SK-N-SH treated with all-trans-retinoic acid at 6 μM for 48 hours (cell line): ENCODE data around the gene CYP3A5.
"Not testable (repeated sequence)": the region's sequence is repeated elsewhere in the genome, so short reads cannot be mapped to it uniquely, and the experiment has no call there.

ENCODE experiments used
- ARNTL ChIP-seq: fragments of 450-650 bp; formaldehyde crosslinking; IDR thresholded peaks from 2 replicates; pipeline ENCODE4 v1.5.0; 2020; ENCODE audit warnings: low read depth, mild to moderate bottlenecking, moderate library complexity, borderline replicate concordance
- PPARA ChIP-seq: fragments of 250-450 bp; sonication (Bioruptor Pico); IDR thresholded peaks from 2 replicates; pipeline ENCODE4 v1.5.0; 2020; ENCODE audit warnings: mild to moderate bottlenecking, borderline replicate concordance
- RARB ChIP-seq: fragments of 250-450 bp; sonication (Bioruptor Pico); IDR thresholded peaks from 2 replicates; pipeline ENCODE4 v1.8.0; 2021; ENCODE audit warnings: mild to moderate bottlenecking, moderate library complexity
- ZC3H10 ChIP-seq: fragments of 250-450 bp; sonication (Bioruptor Pico); IDR thresholded peaks from 2 replicates; pipeline ENCODE4 v1.5.1; 2021; ENCODE audit warnings: mild to moderate bottlenecking, moderate library complexity
- ZFP30 ChIP-seq: fragments of 450-650 bp; formaldehyde crosslinking; IDR thresholded peaks from 2 replicates; pipeline ENCODE4 v1.5.0; 2022; ENCODE audit warnings: mild to moderate bottlenecking, moderate library complexity
- ZNF565 ChIP-seq: fragments of 450-650 bp; formaldehyde crosslinking; conservative IDR thresholded peaks from 2 replicates; pipeline ENCODE4 v1.5.0; 2020; ENCODE audit warnings: low read depth, mild to moderate bottlenecking, moderate library complexity
- ZNF70 ChIP-seq: fragments of 450-650 bp; formaldehyde crosslinking; IDR thresholded peaks from 2 replicates; pipeline ENCODE4 v1.5.0; 2020; ENCODE audit warnings: mild to moderate bottlenecking, moderate library complexity
- TF ChIP-seq, protein P1 (sequence below): fragments of 250-450 bp; sonication (Bioruptor Pico); IDR thresholded peaks from 2 replicates; pipeline ENCODE4 v1.5.1; 2020; ENCODE audit warnings: low read depth, mild to moderate bottlenecking, moderate library complexity
- TF ChIP-seq, protein P2 (sequence below): fragments of 250-450 bp; sonication (Bioruptor Pico); IDR thresholded peaks from 2 replicates; pipeline ENCODE4 v1.8.0; 2020; ENCODE audit warnings: mild to moderate bottlenecking, moderate library complexity, borderline replicate concordance
- TF ChIP-seq, protein P3 (sequence below): fragments of 250-450 bp; sonication (Bioruptor Pico); IDR thresholded peaks from 2 replicates; pipeline ENCODE4 v1.5.0; 2020; ENCODE audit warnings: mild to moderate bottlenecking, moderate library complexity

GRCh38 chr7:99690918-99691317 is 11.1 kb upstream of the CYP3A5 start:
- not testable (repeated sequence) for TF ChIP-seq ZNF565 (CRISPR knock-in tag); ZC3H10 (CRISPR knock-in tag); RARB (CRISPR knock-in tag); ARNTL (CRISPR knock-in tag); ZFP30 (CRISPR knock-in tag); ZNF70 (CRISPR knock-in tag); PPARA
- TF ChIP-seq, protein P1, sequence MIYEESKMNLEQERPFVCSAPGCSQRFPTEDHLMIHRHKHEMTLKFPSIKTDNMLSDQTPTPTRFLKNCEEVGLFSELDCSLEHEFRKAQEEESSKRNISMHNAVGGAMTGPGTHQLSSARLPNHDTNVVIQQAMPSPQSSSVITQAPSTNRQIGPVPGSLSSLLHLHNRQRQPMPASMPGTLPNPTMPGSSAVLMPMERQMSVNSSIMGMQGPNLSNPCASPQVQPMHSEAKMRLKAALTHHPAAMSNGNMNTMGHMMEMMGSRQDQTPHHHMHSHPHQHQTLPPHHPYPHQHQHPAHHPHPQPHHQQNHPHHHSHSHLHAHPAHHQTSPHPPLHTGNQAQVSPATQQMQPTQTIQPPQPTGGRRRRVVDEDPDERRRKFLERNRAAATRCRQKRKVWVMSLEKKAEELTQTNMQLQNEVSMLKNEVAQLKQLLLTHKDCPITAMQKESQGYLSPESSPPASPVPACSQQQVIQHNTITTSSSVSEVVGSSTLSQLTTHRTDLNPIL (CRISPR knock-in tag), result not testable (repeated sequence)
- TF ChIP-seq, protein P2, sequence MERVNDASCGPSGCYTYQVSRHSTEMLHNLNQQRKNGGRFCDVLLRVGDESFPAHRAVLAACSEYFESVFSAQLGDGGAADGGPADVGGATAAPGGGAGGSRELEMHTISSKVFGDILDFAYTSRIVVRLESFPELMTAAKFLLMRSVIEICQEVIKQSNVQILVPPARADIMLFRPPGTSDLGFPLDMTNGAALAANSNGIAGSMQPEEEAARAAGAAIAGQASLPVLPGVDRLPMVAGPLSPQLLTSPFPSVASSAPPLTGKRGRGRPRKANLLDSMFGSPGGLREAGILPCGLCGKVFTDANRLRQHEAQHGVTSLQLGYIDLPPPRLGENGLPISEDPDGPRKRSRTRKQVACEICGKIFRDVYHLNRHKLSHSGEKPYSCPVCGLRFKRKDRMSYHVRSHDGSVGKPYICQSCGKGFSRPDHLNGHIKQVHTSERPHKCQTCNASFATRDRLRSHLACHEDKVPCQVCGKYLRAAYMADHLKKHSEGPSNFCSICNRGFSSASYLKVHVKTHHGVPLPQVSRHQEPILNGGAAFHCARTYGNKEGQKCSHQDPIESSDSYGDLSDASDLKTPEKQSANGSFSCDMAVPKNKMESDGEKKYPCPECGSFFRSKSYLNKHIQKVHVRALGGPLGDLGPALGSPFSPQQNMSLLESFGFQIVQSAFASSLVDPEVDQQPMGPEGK (CRISPR knock-in tag), result not testable (repeated sequence)
- TF ChIP-seq, protein P3, sequence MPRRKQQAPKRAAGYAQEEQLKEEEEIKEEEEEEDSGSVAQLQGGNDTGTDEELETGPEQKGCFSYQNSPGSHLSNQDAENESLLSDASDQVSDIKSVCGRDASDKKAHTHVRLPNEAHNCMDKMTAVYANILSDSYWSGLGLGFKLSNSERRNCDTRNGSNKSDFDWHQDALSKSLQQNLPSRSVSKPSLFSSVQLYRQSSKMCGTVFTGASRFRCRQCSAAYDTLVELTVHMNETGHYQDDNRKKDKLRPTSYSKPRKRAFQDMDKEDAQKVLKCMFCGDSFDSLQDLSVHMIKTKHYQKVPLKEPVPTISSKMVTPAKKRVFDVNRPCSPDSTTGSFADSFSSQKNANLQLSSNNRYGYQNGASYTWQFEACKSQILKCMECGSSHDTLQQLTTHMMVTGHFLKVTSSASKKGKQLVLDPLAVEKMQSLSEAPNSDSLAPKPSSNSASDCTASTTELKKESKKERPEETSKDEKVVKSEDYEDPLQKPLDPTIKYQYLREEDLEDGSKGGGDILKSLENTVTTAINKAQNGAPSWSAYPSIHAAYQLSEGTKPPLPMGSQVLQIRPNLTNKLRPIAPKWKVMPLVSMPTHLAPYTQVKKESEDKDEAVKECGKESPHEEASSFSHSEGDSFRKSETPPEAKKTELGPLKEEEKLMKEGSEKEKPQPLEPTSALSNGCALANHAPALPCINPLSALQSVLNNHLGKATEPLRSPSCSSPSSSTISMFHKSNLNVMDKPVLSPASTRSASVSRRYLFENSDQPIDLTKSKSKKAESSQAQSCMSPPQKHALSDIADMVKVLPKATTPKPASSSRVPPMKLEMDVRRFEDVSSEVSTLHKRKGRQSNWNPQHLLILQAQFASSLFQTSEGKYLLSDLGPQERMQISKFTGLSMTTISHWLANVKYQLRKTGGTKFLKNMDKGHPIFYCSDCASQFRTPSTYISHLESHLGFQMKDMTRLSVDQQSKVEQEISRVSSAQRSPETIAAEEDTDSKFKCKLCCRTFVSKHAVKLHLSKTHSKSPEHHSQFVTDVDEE (CRISPR knock-in tag), result not testable (repeated sequence)
